ENCODE data around the gene TARBP1.
"Not testable (repeated sequence)": the region's sequence is repeated elsewhere in the genome, so short reads cannot be mapped to it uniquely, and the experiment has no call there.

TARBP1 gene

GRCh38 chr1:234400773-234401172 is 78.2 kb downstream of the TARBP1 start:
- TF ChIP-seq CTCF (IDR thresholded peaks at IDR 0.05; ENCODE audit: low read depth, low read length) = no peak
- DNase-seq (ENCODE audit: low read depth, low spot score) = peak; percentile 5
- no peak overlapping the region for H3K4me3 ChIP-seq (ENCODE audit: low read depth, low read length)
- in situ Hi-C loops (cut with HindIII; ENCODE audit: low sequenced_read_pairs) = no loop called here

- DNase-seq (ENCODE audit: low read depth, low spot score); in situ Hi-C loops (cut with HindIII; ENCODE audit: low sequenced_read_pairs); H3K4me3 ChIP-seq (ENCODE audit: low read depth, low read length): not testable (repeated sequence)
These were observed 79.5 kb downstream of the TARBP1 start for GRCh38 chr1:234399515-234399914.

GRCh38 chr1:234398849-234399381 is 80.1 kb downstream of the TARBP1 start:
- H3K4me3 ChIP-seq (ENCODE audit: low read depth, low read length) = no peak overlapping the region
- no peak for TF ChIP-seq CTCF (IDR thresholded peaks at IDR 0.05; ENCODE audit: low read depth, low read length)
- DNase-seq (ENCODE audit: low read depth, low spot score) = peak; percentile 32
- in situ Hi-C loops (cut with HindIII; ENCODE audit: low sequenced_read_pairs) = no loop called here

- no peak for DNase-seq (ENCODE audit: low read depth, low spot score)
- H3K4me3 ChIP-seq (ENCODE audit: low read depth, low read length) = no peak overlapping the region
- TF ChIP-seq CTCF (IDR thresholded peaks at IDR 0.05; ENCODE audit: low read depth, low read length) = no peak
- in situ Hi-C loops (cut with HindIII; ENCODE audit: low sequenced_read_pairs) = no loop called here
These were observed 81.2 kb downstream of the TARBP1 start for GRCh38 chr1:234397732-234398131.

GRCh38 chr1:234396871-234397270 is 82.1 kb downstream of the TARBP1 start:
- no peak for TF ChIP-seq CTCF (IDR thresholded peaks at IDR 0.05; ENCODE audit: low read depth, low read length)
- DNase-seq (ENCODE audit: low read depth, low spot score) = no peak
- H3K4me3 ChIP-seq (ENCODE audit: low read depth, low read length) = no peak overlapping the region
- in situ Hi-C loops (cut with HindIII; ENCODE audit: low sequenced_read_pairs) = no loop called here

- no peak for DNase-seq (ENCODE audit: low read depth, low spot score)
- in situ Hi-C loops (cut with HindIII; ENCODE audit: low sequenced_read_pairs) = no loop called here
- no peak overlapping the region for H3K4me3 ChIP-seq (ENCODE audit: low read depth, low read length)
- TF ChIP-seq CTCF (IDR thresholded peaks at IDR 0.05; ENCODE audit: low read depth, low read length) = no peak
These were observed 82.9 kb downstream of the TARBP1 start for GRCh38 chr1:234396092-234396491.

DNA sequence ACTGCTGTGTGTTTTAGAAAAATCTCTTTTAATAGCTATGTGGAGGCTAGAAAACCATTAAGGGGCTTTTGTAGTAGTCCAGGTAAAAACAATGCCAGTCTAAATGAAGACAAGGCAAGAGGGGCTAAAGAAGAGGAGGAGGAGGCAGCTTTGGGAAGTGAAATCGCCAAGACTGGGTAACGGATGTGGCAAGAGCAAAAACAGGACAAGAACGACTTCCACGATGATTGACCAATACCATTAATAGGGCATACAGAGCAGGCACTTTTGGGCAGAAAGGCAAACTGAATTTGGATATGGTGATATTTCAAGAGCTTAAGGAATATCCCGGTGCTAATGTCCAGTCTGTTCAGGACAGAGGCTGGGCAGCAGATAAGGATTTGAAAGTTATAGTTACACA is 83.7 kb downstream of the TARBP1 start:
- H3K4me3 ChIP-seq (ENCODE audit: low read depth, low read length) = no peak overlapping the region
- DNase-seq (ENCODE audit: low read depth, low spot score) = no peak
- in situ Hi-C loops (cut with HindIII; ENCODE audit: low sequenced_read_pairs) = no loop called here
- no peak for TF ChIP-seq CTCF (IDR thresholded peaks at IDR 0.05; ENCODE audit: low read depth, low read length)

Measured in astrocyte of the spinal cord (primary cell).